Stimulated activated CD4-positive, alpha-beta T cell treated with anti-CD3 and anti-CD28 coated beads, Interleukin-15, amount 100 ng/mL, for 48 hours (primary cell): ENCODE results near the gene CASK.
"Not testable (repeated sequence)": the region's sequence is repeated elsewhere in the genome, so short reads cannot be mapped to it uniquely, and the experiment has no call there.

ENCODE experiments used
- DNase-seq, 2 donors: peaks; one replicate each; pipeline ENCODE4 v3.0.0-alpha.2; 2020; ENCODE audit warnings: low read depth in 2 of 2

The CASK gene

DNA sequence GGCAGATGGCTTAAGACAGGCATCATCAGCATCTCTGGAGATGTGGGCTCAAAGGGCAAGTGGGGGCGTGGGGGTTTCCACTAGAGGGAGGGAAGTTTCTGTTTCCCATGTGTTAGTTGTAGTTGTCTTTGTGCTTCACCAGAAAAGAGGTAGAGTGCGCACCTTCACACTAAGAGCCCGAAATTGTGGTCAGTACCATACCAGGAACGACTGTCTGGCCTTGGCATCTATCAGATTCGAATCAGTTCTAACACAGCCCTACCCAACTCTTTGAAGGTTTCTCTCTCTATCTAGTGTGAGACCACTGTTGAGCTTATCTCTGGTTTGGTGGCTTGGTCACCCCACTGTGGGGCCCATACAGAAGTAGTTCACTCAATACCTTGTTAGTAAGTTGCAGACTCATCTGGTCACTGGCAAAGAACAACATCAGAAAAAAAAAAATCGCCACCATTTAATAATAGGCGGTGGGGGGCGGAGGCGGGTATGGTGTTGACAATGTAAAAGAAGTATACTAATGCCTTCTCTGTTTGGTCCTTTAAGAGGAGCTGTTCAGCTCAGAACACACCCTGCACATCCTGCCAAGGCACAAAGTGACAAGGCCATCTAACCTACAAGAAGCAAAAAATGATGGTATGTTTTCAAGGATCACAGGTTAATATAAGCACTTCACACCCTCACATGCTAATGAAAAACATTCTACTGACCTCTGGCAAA lies 405.1 kb downstream of the CASK start:
- DNase-seq = no peak

DNA sequence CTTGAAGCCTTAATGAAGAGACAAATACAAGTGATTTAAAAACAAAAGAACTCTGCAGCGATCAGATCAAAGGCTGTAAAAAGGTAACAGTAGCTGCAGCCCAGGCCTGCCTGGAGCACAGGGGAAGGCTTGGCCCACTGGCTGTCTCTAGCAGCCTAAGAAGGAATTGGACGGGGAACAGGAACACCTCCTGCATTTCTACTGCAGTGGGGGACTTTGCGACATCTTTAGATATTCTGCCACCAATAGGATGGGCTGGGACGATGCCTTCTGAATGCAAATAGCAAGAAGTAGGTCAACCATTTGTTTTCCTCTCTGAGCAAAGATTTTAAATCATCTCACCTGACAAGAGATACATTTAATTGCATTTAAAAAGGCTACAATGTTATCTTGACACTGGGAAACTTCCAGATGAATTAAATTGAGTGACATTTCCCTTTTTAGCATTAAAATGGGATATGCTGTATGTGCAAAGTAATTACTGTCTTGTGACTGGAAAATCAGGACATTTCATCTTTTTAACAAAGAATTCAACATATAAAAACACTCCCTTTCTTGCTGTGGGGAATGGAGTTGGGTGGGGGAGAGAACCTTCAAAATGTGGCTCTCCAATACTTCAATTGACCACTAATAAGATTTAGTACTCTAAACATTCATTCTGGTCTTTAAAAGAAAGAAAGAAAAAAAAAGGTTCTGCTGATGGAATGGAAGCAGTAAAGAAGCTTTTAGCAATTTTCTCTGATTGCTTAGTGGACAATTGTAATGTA lies 406.2 kb downstream of the CASK start:
- no peak for DNase-seq

DNA sequence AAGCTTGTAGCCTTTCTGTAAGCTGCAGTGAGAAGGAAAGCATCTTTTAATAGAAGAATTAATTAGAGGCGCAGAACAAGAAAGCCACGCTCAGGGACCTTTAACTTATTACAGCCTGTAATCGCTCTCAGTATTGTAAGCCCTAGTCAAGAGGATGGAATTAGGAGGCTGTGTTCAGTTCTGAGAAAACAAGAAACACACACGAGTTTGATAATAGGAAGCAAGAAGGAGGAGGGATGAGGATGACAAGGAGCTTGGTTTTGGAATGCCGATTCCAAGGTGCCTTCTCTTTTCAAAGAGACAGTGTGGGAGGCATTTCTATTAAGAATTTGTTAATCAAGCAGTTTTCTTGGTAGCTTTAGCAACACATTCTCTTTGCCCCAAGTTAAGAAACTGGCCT lies 406.9 kb downstream of the CASK start:
- no peak for DNase-seq

- DNase-seq = no peak
These were observed 408.0 kb downstream of the CASK start for GRCh38 chrX:41515376-41515775.

DNA sequence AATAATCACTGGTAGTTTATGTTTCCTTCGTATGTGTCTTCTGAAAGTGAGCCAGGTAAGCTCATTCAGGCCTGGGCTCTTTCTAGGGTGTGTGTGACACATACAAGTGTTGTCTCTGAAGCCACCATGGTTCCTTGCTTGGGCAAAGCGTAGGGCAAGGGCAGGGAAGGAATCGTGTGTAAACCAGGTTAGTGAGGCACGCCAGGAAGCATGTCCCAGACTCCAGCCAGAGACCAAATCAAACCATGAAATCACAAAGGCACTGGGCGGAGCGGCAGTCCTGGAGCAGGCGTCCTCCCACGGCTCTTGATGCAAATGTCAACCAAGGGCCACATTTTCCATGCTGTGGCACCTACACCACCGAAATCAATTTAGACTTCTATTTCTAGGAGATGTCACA lies 409.2 kb downstream of the CASK start:
- no peak for DNase-seq

GRCh38 chrX:41512853-41513252 lies 410.5 kb downstream of the CASK start:
- not testable (repeated sequence) for DNase-seq

DNA sequence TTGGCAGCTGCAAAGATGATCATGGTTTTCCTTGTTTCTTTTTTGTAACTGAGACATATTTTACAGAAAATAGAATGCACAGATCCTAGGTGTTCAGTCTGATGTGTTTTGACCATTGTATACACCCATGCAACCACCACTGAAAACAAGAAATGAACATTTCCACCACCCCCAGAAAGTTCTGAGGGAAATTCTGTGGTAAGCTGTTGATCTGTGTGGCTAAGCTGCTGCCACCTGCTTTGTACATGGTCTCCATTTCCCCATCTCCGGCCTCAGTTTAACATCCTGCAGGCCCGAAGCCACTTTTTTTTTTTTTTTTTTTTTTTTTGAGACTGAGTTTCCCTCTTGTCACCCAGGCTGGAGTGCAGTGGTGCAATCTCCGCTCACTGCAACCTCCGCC lies 411.0 kb downstream of the CASK start:
- no peak for DNase-seq

- no peak for DNase-seq
These were observed 415.4 kb downstream of the CASK start for GRCh38 chrX:41507919-41508318.

GRCh38 chrX:41502004-41502403 lies 421.4 kb downstream of the CASK start:
- DNase-seq = no peak

- no peak for DNase-seq
These were observed 423.4 kb downstream of the CASK start for GRCh38 chrX:41499984-41500383.

- DNase-seq = no peak
These were observed 424.2 kb downstream of the CASK start for GRCh38 chrX:41499195-41499594.

GRCh38 chrX:41491267-41492004 lies 431.9 kb downstream of the CASK start:
- no peak for DNase-seq

- DNase-seq = no peak
These were observed 432.9 kb downstream of the CASK start for GRCh38 chrX:41490446-41490845.

GRCh38 chrX:41482154-41482850 lies 441.1 kb downstream of the CASK start:
- DNase-seq = no peak

DNA sequence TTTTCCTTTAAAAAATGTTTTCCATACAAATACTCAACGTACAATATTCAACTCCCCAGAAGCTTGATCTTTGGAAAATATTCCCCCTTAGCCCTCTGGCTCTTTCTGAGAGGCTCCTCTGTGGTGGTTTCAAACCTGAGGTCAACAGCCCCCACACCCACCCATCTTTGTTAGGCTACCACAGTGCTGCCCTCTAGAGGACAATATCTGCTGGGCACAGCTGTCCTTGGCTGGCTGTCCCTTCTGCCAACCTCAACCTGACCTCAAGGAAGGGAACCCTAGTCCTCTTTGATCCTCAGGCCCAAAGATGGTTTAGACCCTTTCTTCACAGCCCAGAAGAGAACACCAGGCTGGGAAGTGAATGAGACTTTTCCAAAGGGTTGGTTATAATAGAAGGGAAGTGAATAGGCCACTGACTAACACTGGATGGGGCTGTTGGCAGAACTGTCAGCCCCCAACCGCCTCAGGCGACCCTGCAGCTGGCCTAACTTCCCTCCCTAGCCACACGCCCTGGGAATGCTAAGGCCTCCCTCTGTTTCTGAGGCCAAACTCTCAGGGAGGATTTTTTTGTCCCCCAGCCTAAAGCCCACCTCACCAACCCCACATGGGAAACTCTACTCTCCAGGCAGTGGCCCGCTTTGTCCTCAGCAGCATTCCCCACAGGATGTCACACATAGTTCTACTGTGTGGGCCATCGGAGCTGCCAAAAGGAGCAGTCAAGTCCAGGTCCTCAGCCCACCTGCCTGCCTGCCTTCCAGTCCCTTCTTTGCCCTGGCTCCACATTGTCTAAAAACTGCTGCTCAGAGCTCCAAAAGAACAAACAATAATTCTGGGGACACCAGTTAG lies 441.9 kb downstream of the CASK start:
- DNase-seq = peak in 1 of 2 donors; percentile 13

GRCh38 chrX:41480508-41481260 lies 442.7 kb downstream of the CASK start:
- no peak for DNase-seq

GRCh38 chrX:41478381-41478911 lies 444.9 kb downstream of the CASK start:
- no peak for DNase-seq

DNA sequence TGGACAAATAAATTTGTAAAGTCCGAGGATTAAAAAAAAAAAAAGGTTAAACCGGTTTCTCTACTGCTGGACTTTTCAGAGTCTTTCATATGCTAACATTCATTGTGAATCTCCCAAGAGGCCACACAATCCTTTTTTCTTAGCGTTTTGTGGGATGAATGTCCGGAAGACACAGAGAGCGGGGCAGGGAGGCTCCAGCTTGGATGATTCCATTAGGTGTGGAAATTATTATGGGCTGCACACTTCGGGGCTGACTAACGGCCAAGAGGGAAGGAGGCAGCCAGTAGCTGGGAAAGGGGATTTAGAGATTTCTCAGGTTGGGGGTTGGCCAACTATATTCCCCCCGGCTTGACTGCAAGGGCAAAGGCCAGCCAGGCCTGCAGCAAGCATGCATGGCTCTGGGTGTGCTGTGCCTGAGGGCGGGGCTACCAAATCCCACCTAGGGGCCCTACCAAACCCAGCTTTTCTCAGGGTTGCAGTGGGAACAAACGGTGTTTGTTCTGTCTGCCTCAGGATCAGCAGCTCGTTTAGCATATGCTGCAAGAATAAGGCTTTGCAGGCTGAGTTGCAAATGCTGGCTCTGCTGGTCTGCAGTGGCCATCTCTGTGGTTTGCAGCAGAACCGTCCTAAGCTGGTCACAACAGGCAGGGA lies 447.6 kb downstream of the CASK start:
- DNase-seq = no peak

DNA sequence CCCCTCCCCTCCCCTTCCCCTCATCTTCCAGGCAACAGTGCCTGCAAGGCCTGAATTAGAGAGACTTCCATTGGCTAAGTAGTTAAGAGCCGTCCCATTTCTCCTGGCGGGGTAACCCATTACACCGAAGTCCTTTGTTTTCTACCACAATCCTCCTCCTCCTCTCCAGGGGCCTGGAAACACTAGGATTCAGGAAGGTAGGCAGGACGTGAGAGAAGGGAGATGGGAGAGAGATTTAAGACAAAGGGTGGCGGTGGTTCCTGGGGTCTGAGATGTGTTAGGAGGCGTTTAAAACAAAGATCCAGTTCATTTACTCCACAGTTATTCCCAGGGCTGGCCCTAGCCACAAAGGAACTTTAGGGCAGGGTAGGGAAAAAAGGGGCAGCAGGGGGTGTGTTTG lies 448.2 kb downstream of the CASK start:
- no peak for DNase-seq

DNA sequence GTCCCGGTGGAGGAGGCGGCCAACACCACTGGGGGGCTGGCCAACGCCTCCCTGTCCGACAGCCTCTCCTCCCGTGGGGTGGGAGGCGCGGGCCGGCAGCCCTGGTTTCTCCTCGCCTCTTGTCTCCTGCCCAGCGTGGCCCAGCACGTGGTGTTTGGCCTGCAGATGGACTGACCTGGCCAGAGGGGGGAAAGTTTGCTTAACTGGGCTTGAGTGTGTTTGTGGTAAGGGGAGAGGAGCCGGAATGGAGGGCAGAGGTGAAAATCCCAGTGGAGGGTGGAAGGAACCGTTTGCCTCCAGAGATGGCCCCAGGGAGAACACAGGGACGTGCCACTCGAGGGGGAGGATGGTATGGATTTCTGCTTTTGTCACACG lies 448.6 kb downstream of the CASK start:
- no peak for DNase-seq
